GM23338 (cell line): ENCODE measurements around the gene TUBA3D.
"Not testable (repeated sequence)": the region's sequence is repeated elsewhere in the genome, so short reads cannot be mapped to it uniquely, and the experiment has no call there.

Experiments
- CTCF ChIP-seq, 2 experiments: fragments of 200-600 bp in 1 of 2; sonication (generic) in 1 of 2; conservative IDR thresholded peaks; 2 replicates each; pipeline versions ENCODE4 v1.5.1 to v1.6.1; 2016 to 2017; ENCODE audit warnings: antibody characterized with exemption in 2 of 2, low read depth in 2 of 2, mild to moderate bottlenecking in 2 of 2, moderate library complexity in 1 of 2
- EZH2 ChIP-seq: fragments of 200-600 bp; sonication (generic); IDR thresholded peaks from one replicate; pipeline ENCODE4 v1.8.0; 2017; ENCODE audit warnings: antibody characterized with exemption, mild to moderate bottlenecking, low read depth; ENCODE audit not compliant: unreplicated experiment
- EZH2phosphoT487 ChIP-seq: fragments of 200-600 bp; sonication (generic); IDR thresholded peaks from one replicate; pipeline ENCODE4 v1.8.1; 2018; ENCODE audit warnings: antibody characterized with exemption; ENCODE audit not compliant: unreplicated experiment
- POLR2AphosphoS5 ChIP-seq: IDR thresholded peaks from 2 replicates; pipeline ENCODE4 v1.6.1; 2016; ENCODE audit warnings: antibody characterized with exemption, low read depth
- ZNF114 ChIP-seq: fragments of 250-450 bp; sonication (Bioruptor Pico); IDR thresholded peaks from 2 replicates; pipeline ENCODE4 v1.5.0; 2020; ENCODE audit warnings: mild to moderate bottlenecking, moderate library complexity
- ZNF331 ChIP-seq: fragments of 250-450 bp; sonication (Bioruptor Pico); IDR thresholded peaks from 2 replicates; pipeline ENCODE4 v1.5.0; 2020; ENCODE audit warnings: low read depth, mild to moderate bottlenecking, moderate library complexity
- TF ChIP-seq, protein P1 (sequence below): IDR thresholded peaks from one replicate; pipeline ENCODE4 v1.6.1; 2018; ENCODE audit warnings: antibody characterized with exemption; ENCODE audit not compliant: unreplicated experiment

- TF ChIP-seq POLR2AphosphoS5; CTCF (conservative IDR thresholded peaks at IDR 0.05; ENCODE audit: low read depth in 2 of 2); EZH2; EZH2phosphoT487; ZNF331; ZNF114 (CRISPR knock-in tag): not testable (repeated sequence)
- TF ChIP-seq, protein P1, sequence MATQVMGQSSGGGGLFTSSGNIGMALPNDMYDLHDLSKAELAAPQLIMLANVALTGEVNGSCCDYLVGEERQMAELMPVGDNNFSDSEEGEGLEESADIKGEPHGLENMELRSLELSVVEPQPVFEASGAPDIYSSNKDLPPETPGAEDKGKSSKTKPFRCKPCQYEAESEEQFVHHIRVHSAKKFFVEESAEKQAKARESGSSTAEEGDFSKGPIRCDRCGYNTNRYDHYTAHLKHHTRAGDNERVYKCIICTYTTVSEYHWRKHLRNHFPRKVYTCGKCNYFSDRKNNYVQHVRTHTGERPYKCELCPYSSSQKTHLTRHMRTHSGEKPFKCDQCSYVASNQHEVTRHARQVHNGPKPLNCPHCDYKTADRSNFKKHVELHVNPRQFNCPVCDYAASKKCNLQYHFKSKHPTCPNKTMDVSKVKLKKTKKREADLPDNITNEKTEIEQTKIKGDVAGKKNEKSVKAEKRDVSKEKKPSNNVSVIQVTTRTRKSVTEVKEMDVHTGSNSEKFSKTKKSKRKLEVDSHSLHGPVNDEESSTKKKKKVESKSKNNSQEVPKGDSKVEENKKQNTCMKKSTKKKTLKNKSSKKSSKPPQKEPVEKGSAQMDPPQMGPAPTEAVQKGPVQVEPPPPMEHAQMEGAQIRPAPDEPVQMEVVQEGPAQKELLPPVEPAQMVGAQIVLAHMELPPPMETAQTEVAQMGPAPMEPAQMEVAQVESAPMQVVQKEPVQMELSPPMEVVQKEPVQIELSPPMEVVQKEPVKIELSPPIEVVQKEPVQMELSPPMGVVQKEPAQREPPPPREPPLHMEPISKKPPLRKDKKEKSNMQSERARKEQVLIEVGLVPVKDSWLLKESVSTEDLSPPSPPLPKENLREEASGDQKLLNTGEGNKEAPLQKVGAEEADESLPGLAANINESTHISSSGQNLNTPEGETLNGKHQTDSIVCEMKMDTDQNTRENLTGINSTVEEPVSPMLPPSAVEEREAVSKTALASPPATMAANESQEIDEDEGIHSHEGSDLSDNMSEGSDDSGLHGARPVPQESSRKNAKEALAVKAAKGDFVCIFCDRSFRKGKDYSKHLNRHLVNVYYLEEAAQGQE: not testable (repeated sequence)
These were observed 44.1 kb downstream of the TUBA3D start for GRCh38 chr2:131519871-131520470.
